GM20000 (cell line): ENCODE data around the gene CNPY1.

ENCODE experiments used
- DNase-seq: peaks from one replicate; pipeline ENCODE4 v3.0.0; 2012; ENCODE audit warnings: low spot score
- TF ChIP-seq, protein P1 (sequence below): IDR thresholded peaks from 2 replicates; pipeline ENCODE4 v1.5.1; 2012; ENCODE audit warnings: mild to moderate bottlenecking, control low read depth; ENCODE audit errors: extremely low read depth, missing control alignments

The CNPY1 gene

DNA sequence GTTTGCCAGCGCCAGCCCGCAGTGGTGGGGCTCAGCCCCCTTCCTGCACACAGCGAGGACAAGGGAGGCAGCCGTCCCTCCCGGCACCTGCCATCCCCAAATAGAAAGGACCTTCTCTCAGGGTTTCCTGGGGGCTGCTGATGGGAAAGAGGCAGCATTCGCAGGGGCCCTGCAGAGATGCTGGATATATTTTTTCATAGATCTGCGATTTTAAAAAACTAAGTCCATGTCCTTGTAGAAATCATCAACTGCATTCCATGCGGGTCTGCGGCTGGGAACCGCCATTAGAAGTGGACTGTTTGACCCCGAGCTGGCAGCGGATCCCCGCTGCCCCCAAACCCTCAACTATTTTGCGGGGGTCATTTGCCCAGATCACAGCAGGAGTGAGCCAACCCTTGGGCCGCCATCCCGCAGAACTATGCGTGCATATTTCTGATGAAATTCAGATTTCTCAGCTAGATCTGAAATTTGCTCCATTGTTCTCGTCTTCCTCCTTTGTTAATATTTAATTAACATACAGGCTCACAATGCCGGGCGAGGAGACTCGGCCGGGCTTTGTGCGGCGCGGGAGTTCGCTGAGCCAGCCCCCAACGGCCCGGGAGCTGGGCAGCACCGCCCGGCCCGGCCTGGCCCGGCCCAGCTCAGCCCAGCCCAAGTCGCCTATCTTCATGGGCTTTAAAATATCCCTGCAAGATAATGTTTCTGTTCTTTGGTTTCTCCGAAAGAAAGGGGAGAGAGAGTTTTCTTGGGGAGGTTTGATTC, 86.5 kb downstream of the CNPY1 start:
- TF ChIP-seq, protein P1, sequence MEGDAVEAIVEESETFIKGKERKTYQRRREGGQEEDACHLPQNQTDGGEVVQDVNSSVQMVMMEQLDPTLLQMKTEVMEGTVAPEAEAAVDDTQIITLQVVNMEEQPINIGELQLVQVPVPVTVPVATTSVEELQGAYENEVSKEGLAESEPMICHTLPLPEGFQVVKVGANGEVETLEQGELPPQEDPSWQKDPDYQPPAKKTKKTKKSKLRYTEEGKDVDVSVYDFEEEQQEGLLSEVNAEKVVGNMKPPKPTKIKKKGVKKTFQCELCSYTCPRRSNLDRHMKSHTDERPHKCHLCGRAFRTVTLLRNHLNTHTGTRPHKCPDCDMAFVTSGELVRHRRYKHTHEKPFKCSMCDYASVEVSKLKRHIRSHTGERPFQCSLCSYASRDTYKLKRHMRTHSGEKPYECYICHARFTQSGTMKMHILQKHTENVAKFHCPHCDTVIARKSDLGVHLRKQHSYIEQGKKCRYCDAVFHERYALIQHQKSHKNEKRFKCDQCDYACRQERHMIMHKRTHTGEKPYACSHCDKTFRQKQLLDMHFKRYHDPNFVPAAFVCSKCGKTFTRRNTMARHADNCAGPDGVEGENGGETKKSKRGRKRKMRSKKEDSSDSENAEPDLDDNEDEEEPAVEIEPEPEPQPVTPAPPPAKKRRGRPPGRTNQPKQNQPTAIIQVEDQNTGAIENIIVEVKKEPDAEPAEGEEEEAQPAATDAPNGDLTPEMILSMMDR, result no peak
- peak; percentile 32 for DNase-seq

DNA sequence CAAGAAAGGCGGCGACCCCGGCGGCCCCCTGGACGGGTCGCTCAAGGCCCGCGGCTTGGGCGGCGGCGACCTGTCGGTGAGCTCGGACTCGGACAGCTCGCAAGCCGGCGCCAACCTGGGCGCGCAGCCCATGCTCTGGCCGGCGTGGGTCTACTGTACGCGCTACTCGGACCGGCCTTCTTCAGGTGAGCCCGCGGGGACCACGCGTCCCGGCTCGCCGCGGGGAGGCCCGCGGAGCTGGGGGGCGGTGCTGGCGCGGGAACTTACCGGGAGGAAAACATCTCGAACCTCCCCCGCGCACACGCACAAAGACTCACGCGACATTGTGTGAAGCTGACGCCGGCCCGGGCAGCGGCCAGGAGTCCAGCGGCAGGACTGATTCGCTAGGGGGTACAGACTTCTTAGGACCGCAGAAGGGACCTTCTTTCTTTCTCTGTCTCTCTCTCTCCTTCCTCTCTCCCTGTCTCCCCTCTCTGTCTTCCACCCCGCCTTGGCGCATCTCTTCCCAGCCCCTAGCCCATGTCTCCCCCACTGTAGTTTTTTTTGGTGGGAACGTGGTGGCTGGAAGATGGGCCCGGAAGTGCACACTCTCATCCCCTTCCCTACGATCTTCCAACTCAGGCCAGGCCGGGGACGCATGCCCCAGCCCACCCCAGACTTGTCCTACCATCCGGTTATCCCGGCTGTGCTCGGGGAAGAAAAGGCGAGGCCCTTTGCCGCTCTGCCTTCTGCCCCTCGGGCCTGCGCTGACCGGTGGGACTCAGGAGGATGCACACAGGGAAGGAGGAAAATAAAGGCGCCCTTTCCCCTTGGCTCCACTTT, 87.3 kb downstream of the CNPY1 start:
- TF ChIP-seq, protein P1, result no peak
- peak; percentile 40 for DNase-seq

DNA sequence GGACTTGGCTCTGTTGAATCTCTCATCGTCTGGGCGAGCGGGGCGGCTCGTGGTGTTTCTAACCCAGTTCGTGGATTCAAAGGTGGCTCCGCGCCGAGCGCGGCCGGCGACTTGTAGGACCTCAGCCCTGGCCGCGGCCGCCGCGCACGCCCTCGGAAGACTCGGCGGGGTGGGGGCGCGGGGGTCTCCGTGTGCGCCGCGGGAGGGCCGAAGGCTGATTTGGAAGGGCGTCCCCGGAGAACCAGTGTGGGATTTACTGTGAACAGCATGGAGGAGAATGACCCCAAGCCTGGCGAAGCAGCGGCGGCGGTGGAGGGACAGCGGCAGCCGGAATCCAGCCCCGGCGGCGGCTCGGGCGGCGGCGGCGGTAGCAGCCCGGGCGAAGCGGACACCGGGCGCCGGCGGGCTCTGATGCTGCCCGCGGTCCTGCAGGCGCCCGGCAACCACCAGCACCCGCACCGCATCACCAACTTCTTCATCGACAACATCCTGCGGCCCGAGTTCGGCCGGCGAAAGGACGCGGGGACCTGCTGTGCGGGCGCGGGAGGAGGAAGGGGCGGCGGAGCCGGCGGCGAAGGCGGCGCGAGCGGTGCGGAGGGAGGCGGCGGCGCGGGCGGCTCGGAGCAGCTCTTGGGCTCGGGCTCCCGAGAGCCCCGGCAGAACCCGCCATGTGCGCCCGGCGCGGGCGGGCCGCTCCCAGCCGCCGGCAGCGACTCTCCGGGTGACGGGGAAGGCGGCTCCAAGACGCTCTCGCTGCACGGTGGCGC, 88.1 kb downstream of the CNPY1 start, which contains the start of gene EN2:
EN2 (plus strand) TSS at position 19 of the 767 bp plus-strand sequence; CDS start at position 268, 249 bp downstream.
- peak; percentile 61 for DNase-seq
- TF ChIP-seq, protein P1, result no peak

DNA sequence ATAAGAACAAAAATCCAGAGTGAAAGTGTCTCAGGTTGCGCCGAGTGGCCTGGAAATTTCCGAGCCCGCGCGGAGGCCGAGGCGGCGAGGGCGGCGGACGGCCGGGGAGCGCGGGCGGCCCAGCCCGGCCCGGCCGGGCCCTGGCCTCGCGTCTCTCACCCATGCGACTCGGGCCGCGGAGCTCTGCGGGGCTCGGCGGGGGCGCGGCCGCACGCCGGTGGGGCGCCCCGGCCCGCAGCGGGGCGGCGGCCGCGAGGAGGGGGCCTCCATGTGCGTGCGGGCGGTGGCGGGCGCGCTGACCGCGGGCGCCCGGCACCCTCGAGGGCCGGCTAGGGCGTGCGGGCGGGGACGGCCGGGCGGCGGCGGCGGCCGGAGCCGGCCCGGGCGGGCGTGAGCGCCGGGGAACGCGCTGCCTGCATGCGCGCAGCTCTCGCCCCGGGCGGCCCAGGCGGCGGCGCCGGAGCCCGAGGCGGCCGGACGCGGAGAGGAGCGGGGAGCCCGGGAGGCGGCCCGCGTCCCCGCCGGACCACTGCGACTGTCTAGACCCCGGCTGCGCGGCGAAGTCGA, 88.7 kb downstream of the CNPY1 start:
- peak; percentile 64 for DNase-seq
- TF ChIP-seq, protein P1, result no peak

DNA sequence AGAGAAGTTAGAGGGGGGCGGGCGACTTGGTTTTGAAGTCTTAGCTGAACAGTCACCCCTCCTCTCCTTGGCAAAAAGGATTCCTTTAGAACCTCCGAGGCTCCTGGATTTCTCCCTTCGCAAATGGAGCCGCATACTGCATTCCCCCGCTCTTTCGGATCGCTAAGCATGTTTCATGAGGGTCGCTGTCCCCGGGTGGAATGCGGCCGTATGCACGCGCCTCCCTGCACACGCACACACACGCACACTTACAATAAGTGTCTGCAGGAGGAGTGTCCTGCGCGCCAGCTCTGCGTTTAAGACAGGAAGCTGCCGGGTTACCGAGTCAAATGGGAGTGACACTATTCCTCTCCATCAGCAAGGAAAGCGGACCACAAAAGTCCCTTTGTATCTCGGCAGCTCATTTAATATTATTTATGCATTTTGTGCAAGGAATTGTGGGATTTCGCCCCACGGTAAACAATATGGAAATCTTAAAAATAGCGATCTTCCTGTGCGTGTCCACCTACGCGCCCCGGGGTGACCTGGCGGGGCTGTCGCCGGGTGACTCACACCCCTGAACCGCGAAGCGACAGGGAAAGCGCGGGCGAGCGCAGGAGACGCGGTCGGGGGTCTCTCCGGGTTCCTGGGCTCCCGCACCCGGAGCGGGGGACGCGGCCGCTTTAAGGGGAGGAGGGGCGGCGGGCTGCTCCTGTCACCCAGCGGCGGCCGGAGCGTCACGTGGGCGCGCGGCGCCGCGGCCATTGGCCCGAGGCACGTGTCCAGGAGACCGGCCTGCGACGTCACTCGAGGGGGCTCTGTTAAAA, 89.4 kb downstream of the CNPY1 start:
- DNase-seq, result peak; percentile 77
- TF ChIP-seq, protein P1, result no peak
